ENCODE data around the gene HSD11B2.

GRCh38 chr16:67435758-67436164, 4.8 kb downstream of the HSD11B2 start:
- TF ChIP-seq YY1 (IDR thresholded peaks at IDR 0.05; ENCODE audit: insufficient read depth, insufficient read length) (no peak), ZNF274 (IDR thresholded peaks at IDR 0.05; ENCODE audit: low read depth, low read length) (no peak)

Measured in NT2/D1 (cell line).